Panc1 (cell line): ENCODE data around the gene OR9Q2.

Source experiments
- POLR2AphosphoS5 ChIP-seq: IDR thresholded peaks from 2 replicates; pipeline ENCODE4 v1.6.1; 2012; ENCODE audit warnings: mild to moderate bottlenecking, low read depth, low read length, moderate library complexity
- TF ChIP-seq, protein P1 (sequence below), 2 experiments: IDR thresholded peaks; 2 replicates each; pipeline ENCODE4 v1.6.1; 2011 to 2012; ENCODE audit warnings: low read depth in 2 of 2, control low read depth in 1 of 2, low read length in 1 of 2, mild to moderate bottlenecking in 1 of 2, moderate library complexity in 1 of 2; ENCODE audit not compliant: insufficient read depth in 1 of 2
- TF ChIP-seq, protein P2 (sequence below): fragments of 450-650 bp; IDR thresholded peaks from 2 replicates; pipeline ENCODE4 v1.5.1; 2017; ENCODE audit warnings: mild to moderate bottlenecking

DNA sequence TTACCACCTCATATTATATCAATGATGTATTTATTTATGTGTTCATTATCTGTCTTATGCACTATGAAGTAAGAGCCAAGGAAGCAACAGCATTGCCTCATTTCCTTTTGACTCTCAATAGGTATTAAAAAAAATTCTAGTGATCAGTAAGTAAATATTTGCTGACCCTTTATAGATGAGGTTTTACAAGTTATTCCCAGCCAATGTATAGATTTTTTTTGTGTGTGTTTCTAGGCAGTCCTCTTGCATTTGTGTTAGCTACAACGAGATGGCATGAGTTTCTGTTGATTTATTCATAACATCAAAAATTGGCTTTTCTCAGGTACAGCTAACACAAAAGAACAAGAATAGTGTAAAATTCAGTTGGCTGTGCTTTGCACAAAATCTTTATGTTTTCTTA, 10.4 kb downstream of the OR9Q2 start:
- TF ChIP-seq, protein P1, sequence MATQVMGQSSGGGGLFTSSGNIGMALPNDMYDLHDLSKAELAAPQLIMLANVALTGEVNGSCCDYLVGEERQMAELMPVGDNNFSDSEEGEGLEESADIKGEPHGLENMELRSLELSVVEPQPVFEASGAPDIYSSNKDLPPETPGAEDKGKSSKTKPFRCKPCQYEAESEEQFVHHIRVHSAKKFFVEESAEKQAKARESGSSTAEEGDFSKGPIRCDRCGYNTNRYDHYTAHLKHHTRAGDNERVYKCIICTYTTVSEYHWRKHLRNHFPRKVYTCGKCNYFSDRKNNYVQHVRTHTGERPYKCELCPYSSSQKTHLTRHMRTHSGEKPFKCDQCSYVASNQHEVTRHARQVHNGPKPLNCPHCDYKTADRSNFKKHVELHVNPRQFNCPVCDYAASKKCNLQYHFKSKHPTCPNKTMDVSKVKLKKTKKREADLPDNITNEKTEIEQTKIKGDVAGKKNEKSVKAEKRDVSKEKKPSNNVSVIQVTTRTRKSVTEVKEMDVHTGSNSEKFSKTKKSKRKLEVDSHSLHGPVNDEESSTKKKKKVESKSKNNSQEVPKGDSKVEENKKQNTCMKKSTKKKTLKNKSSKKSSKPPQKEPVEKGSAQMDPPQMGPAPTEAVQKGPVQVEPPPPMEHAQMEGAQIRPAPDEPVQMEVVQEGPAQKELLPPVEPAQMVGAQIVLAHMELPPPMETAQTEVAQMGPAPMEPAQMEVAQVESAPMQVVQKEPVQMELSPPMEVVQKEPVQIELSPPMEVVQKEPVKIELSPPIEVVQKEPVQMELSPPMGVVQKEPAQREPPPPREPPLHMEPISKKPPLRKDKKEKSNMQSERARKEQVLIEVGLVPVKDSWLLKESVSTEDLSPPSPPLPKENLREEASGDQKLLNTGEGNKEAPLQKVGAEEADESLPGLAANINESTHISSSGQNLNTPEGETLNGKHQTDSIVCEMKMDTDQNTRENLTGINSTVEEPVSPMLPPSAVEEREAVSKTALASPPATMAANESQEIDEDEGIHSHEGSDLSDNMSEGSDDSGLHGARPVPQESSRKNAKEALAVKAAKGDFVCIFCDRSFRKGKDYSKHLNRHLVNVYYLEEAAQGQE (IDR thresholded peaks at IDR 0.05; ENCODE audit: insufficient read depth in 1 of 2, low read depth in 2 of 2, low read length in 1 of 2) = no peak
- TF ChIP-seq, protein P2, sequence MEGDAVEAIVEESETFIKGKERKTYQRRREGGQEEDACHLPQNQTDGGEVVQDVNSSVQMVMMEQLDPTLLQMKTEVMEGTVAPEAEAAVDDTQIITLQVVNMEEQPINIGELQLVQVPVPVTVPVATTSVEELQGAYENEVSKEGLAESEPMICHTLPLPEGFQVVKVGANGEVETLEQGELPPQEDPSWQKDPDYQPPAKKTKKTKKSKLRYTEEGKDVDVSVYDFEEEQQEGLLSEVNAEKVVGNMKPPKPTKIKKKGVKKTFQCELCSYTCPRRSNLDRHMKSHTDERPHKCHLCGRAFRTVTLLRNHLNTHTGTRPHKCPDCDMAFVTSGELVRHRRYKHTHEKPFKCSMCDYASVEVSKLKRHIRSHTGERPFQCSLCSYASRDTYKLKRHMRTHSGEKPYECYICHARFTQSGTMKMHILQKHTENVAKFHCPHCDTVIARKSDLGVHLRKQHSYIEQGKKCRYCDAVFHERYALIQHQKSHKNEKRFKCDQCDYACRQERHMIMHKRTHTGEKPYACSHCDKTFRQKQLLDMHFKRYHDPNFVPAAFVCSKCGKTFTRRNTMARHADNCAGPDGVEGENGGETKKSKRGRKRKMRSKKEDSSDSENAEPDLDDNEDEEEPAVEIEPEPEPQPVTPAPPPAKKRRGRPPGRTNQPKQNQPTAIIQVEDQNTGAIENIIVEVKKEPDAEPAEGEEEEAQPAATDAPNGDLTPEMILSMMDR = no peak
- TF ChIP-seq POLR2AphosphoS5 = no peak
